ENCODE measurements around the gene ATP9B. TPM values are rescaled to one million over a fixed set of nuclear protein-coding genes. Genes with fewer than 3 reads are reported as not detected.

ATP9B gene
- total and polyA plus RNA-seq, 10 of the 15 experiments (the other 5 are each of a cell fraction or from before 2014, with no cell fraction given): 0.74 to 20.7 (median 12.9) TPM

DNA sequence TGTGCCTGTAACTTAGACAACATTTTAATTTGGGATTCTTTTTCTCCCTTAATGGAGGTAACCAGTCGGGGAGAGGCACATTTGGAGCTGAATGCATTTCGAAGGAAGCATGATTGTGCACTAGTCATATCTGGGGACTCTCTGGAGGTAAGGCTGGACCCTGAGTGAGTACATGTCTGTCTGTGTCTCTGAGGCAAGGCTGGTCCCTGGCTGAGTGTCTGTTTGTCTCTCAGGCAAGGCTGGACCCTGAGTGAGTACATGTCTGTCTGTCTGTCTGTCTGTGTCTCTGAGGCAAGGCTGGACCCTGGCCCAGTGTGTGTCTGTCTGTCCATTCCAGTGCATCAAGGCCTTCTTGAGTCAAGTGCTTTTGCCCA is 275.0 kb downstream of the ATP9B start:
- H3K27me3 ChIP-seq (replicated peaks in 1 of 2; ENCODE audit: control insufficient read depth in 2 of 2, insufficient read depth in 2 of 2, low read length in 1 of 2): no peaks in the 10 kb centered on the region
- WGBS (ENCODE audit: insufficient coverage, insufficient replicate concordance, low lambda C conversion rate, missing lambda C conversion rate): 97% methylated on average over 2 of the region's 2 CpGs
- ChIA-PET SMC1A (ENCODE audit: uncharacterized antibody, unreplicated experiment) (no interaction called here), CTCF (no interaction called here), POLR2A (interaction anchor here (0.5 kb wide), 1 partner anchor 49 kb away, joined by 4 read pairs; no protein-coding TSS in a partner anchor), RAD21 (ENCODE audit: unreplicated experiment) (no interaction called here)
- intact Hi-C loops (cut with micrococcal nuclease; ENCODE audit: unreplicated experiment): no loop called here
- H3K4me3 ChIP-seq: no peak overlapping the region
- H4K20me1 ChIP-seq (ENCODE audit: control insufficient read depth, insufficient read depth): no peaks in the 10 kb centered on the region
- H2AFZ ChIP-seq (ENCODE audit: control insufficient read depth, low read depth, low read length): no peak overlapping the region
- H3K27ac ChIP-seq (ENCODE audit: control insufficient read depth, insufficient read depth): no peak overlapping the region
- no peaks in the 10 kb centered on the region for H3K9me3 ChIP-seq (replicated peaks; ENCODE audit: control insufficient read depth, insufficient read depth, low read length)
- DNase-seq (ENCODE audit: low read depth, low spot score): no peak
- H3K36me3 ChIP-seq (ENCODE audit: control insufficient read depth in 2 of 2, insufficient read depth in 2 of 2, low read length in 1 of 2): peaks cover 18 to 29% of the 10 kb centered on the region in 2 experiments
- no peak for FAIRE-seq
- BruUV-seq (replicated peaks): no TSS peak
- in situ Hi-C loops (cut with MboI): no loop called here
- H3K4me1 ChIP-seq (ENCODE audit: control insufficient read depth, insufficient read depth, low read length): no peaks in the 10 kb centered on the region
- no peaks in the 10 kb centered on the region for H3K79me2 ChIP-seq (ENCODE audit: control insufficient read depth, insufficient read depth, low read length)
- no peak for ATAC-seq
- H3K9ac ChIP-seq (ENCODE audit: control insufficient read depth, insufficient read depth, low read length): no peak overlapping the region
- no peak overlapping the region for H3K4me2 ChIP-seq (ENCODE audit: control insufficient read depth, insufficient read depth)
- TF ChIP-seq STAT1 (conservative IDR thresholded peaks at IDR 0.05): no peak
- no peak for TF ChIP-seq SREBF2 (IDR thresholded peaks at IDR 0.05; ENCODE audit: low read length)
- TF ChIP-seq CHD2 (IDR thresholded peaks at IDR 0.05; ENCODE audit: borderline replicate concordance, low read depth, low read length): no peak
- TF ChIP-seq RAD51 (IDR thresholded peaks at IDR 0.05): no peak
- no peak for TF ChIP-seq NR2F1 (conservative IDR thresholded peaks at IDR 0.05)
- TF ChIP-seq, protein P1, sequence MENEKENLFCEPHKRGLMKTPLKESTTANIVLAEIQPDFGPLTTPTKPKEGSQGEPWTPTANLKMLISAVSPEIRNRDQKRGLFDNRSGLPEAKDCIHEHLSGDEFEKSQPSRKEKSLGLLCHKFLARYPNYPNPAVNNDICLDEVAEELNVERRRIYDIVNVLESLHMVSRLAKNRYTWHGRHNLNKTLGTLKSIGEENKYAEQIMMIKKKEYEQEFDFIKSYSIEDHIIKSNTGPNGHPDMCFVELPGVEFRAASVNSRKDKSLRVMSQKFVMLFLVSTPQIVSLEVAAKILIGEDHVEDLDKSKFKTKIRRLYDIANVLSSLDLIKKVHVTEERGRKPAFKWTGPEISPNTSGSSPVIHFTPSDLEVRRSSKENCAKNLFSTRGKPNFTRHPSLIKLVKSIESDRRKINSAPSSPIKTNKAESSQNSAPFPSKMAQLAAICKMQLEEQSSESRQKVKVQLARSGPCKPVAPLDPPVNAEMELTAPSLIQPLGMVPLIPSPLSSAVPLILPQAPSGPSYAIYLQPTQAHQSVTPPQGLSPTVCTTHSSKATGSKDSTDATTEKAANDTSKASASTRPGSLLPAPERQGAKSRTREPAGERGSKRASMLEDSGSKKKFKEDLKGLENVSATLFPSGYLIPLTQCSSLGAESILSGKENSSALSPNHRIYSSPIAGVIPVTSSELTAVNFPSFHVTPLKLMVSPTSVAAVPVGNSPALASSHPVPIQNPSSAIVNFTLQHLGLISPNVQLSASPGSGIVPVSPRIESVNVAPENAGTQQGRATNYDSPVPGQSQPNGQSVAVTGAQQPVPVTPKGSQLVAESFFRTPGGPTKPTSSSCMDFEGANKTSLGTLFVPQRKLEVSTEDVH (IDR thresholded peaks at IDR 0.05; ENCODE audit: low read depth, partially characterized antibody): no peak
- TF ChIP-seq MTA3 (IDR thresholded peaks at IDR 0.05; ENCODE audit: borderline replicate concordance, low read length): no peak
- no peak for TF ChIP-seq NRF1 (conservative IDR thresholded peaks at IDR 0.05; ENCODE audit: low read depth, low read length)
- TF ChIP-seq WRNIP1 (IDR thresholded peaks at IDR 0.05; ENCODE audit: borderline replicate concordance, low read depth, low read length): no peak
- no peak for TF ChIP-seq CREM (IDR thresholded peaks at IDR 0.05; ENCODE audit: low read depth)
- TF ChIP-seq, protein P2, sequence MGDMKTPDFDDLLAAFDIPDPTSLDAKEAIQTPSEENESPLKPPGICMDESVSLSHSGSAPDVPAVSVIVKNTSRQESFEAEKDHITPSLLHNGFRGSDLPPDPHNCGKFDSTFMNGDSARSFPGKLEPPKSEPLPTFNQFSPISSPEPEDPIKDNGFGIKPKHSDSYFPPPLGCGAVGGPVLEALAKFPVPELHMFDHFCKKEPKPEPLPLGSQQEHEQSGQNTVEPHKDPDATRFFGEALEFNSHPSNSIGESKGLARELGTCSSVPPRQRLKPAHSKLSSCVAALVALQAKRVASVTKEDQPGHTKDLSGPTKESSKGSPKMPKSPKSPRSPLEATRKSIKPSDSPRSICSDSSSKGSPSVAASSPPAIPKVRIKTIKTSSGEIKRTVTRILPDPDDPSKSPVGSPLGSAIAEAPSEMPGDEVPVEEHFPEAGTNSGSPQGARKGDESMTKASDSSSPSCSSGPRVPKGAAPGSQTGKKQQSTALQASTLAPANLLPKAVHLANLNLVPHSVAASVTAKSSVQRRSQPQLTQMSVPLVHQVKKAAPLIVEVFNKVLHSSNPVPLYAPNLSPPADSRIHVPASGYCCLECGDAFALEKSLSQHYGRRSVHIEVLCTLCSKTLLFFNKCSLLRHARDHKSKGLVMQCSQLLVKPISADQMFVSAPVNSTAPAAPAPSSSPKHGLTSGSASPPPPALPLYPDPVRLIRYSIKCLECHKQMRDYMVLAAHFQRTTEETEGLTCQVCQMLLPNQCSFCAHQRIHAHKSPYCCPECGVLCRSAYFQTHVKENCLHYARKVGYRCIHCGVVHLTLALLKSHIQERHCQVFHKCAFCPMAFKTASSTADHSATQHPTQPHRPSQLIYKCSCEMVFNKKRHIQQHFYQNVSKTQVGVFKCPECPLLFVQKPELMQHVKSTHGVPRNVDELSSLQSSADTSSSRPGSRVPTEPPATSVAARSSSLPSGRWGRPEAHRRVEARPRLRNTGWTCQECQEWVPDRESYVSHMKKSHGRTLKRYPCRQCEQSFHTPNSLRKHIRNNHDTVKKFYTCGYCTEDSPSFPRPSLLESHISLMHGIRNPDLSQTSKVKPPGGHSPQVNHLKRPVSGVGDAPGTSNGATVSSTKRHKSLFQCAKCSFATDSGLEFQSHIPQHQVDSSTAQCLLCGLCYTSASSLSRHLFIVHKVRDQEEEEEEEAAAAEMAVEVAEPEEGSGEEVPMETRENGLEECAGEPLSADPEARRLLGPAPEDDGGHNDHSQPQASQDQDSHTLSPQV (IDR thresholded peaks at IDR 0.05): no peak
- TF ChIP-seq, protein P3, sequence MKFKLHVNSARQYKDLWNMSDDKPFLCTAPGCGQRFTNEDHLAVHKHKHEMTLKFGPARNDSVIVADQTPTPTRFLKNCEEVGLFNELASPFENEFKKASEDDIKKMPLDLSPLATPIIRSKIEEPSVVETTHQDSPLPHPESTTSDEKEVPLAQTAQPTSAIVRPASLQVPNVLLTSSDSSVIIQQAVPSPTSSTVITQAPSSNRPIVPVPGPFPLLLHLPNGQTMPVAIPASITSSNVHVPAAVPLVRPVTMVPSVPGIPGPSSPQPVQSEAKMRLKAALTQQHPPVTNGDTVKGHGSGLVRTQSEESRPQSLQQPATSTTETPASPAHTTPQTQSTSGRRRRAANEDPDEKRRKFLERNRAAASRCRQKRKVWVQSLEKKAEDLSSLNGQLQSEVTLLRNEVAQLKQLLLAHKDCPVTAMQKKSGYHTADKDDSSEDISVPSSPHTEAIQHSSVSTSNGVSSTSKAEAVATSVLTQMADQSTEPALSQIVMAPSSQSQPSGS (IDR thresholded peaks at IDR 0.05; ENCODE audit: low read length): no peak
- TF ChIP-seq SMC3 (IDR thresholded peaks at IDR 0.05; ENCODE audit: borderline replicate concordance, low read length): no peak
